H1 (cell line): ENCODE data around the gene ARHGAP4. TPM values are rescaled to one million over a fixed set of nuclear protein-coding genes. Genes with fewer than 3 reads are reported as not detected.

Source experiments
- CHD7 ChIP-seq: fragments of 300-600 bp; sonication (generic); IDR thresholded peaks from 2 replicates; pipeline ENCODE4 v1.7.1; 2012; ENCODE audit warnings: low read length, moderate library complexity, mild to moderate bottlenecking, inconsistent platforms; ENCODE audit not compliant: insufficient replicate concordance
- TBP ChIP-seq: IDR thresholded peaks from 2 replicates; pipeline ENCODE4 v1.6.1; 2011; ENCODE audit warnings: low read depth, low read length, improper control_type of control experiment
- polyA plus RNA-seq, 7 experiments: library from polyadenylated mRNA; depleted of rRNA in 3 of 7; stranded (reverse) in 5 of 7; unstranded in 2 of 7; fragments of >200 nt in 5 of 7; fragments of 200-250 nt in 2 of 7; gene quantifications; 1 replicate in 5 of 7; 2 replicates in 1 of 7; 4 replicates in 1 of 7; pipeline versions ENCODE4 v1.2.1 to v1.2.3, GENCODE V29; 2011 to 2013; ENCODE audit warnings: missing spikeins in 2 of 7, mixed read lengths in 2 of 7
- total RNA-seq: library from RNA; stranded (reverse); fragmentation: NEBNext Ultra II Directional; extraction: Animal tissue kit (Norgen Biotek cat#: 25700); gene quantifications from 2 replicates; pipeline ENCODE4 v1.2.1, GENCODE V29; 2021

The ARHGAP4 gene
- total and polyA plus RNA-seq, 2 of the 8 experiments (the other 6 are each of a cell fraction or from before 2014, with no cell fraction given): 23.9 to 26.0 TPM

GRCh38 chrX:153933748-153934147 is 7.7 kb upstream of the ARHGAP4 start (continued):
- TF ChIP-seq CHD7: no peak
- TF ChIP-seq TBP: no peak
